Measurements from ENCODE around the gene TYW1B.

DNA sequence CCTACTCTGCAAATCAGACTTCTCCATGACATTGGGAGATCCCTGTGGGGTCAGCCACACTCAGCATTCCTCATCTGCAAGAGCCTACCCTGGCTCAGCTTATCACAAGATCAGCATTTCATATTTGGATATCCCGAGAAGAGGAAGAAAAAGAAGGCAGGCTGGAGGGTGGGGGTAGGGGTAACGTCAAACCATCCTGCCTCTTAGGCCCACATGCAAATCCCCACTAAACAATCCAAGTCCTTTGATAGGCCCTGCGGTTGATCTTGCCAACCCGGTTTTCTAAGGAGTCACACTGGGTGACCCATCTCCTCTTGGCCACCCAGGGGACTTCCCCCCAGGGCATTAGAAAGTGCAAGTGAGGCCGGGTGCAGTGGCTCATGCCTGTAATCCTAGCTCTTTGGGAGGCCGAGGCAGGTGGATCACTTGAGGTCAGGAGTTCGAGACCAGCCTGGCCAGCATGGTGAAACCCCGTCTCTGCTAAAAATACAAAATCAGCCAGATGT, 287.8 kb downstream of the TYW1B start:
- TF ChIP-seq POLR2A (IDR thresholded peaks at IDR 0.05) (no peak), CTCF (IDR thresholded peaks at IDR 0.05) (no peak)
